Heart left ventricle (tissue), 13 donors: ENCODE measurements around the gene UBP1.

Source experiments
- CTCF ChIP-seq, 12 donors: fragments of 200-600 bp; sonication (generic) in 4 of 12; IDR thresholded peaks; one replicate each; pipeline versions ENCODE4 v1.5.0 to v1.8.0; 2018 to 2022; ENCODE audit warnings: antibody characterized with exemption in 12 of 12, mild to moderate bottlenecking in 5 of 12
- POLR2A ChIP-seq, 2 donors: fragments of 450-650 bp; IDR thresholded peaks; one replicate each; pipeline ENCODE4 v1.6.1; 2017; ENCODE audit warnings: antibody characterized with exemption in 2 of 2, mild to moderate bottlenecking in 2 of 2, moderate library complexity in 2 of 2
- donor health status: ischemic (EF 13 %, LVEDD 7.1; RV severe dilation, severe dysfunction).
- donor health status: DM: no; HTN: yes; CAD: no.
- donor health status: DM: no; HTN: no; CAD: no.
- donor health status: ischemic (EF 25% LVEDD 6.9; RV normal size, moderate dysfunction).
- donor health status: ischemic (EF 25% LVEDD 5.7; RV mildly dilated, moderate dysfunction).
- donor health status: ischemic (EF 35%, LVEDD 5.7; RV mildly dilated, moderate dysfunction).
- donor health status: nonischemic (EF 11% LVEDD 7.7; RV severe dilation, severe dysfunction).
- donor health status: DM: yes; HTN: yes; CAD: no.
- donor health status: PGD.
- donor health status: ischemic (EF 29% LVEDD 5.4; RV normal size, mild dysfunction).
- donor health status: nonischemic (EF 23%, LVEDD 6.1; RV moderate dilation, normal function).

GRCh38 chr3:33402936-33403335 is 37.3 kb downstream of the UBP1 start:
- no peak for TF ChIP-seq CTCF (IDR thresholded peaks at IDR 0.05)
- no peak for TF ChIP-seq POLR2A (IDR thresholded peaks at IDR 0.05)
